Activated CD4-positive, alpha-beta T cell treated with anti-CD3 and anti-CD28 coated beads, Interleukin-2, Interleukin-4, amounts not matched to agents 100 ng/mL and 50 ng/mL, durations not matched to agents 16 hours and 8 hours (primary cell): Measurements from ENCODE around the gene EZR.

ENCODE experiments used
- DNase-seq: peaks from one replicate; pipeline ENCODE4 v3.0.0-alpha.2; 2020; ENCODE audit warnings: low spot score

EZR gene

GRCh38 chr6:158819213-158819976, at the start of gene EZR:
Gene EZR, minus strand, starts transcription at chr6:158819368. Its CDS starts 1,275 bp downstream, at chr6:158818093.
- peak; percentile 88 for DNase-seq

- no peak for DNase-seq
Observed at GRCh38 chr6:158868122-158868480, 48.9 kb upstream of the EZR start.

GRCh38 chr6:158867381-158868121, 48.4 kb upstream of the EZR start:
- no peak for DNase-seq

- DNase-seq = no peak
Observed at GRCh38 chr6:158865769-158866168, 46.6 kb upstream of the EZR start.

- no peak for DNase-seq
Observed at GRCh38 chr6:158863646-158864045, 44.5 kb upstream of the EZR start.

GRCh38 chr6:158861686-158862381, 42.7 kb upstream of the EZR start:
- DNase-seq = no peak

GRCh38 chr6:158860279-158860865, 41.2 kb upstream of the EZR start:
- no peak for DNase-seq

- DNase-seq = no peak
Observed at GRCh38 chr6:158856261-158856660, 37.1 kb upstream of the EZR start.

- DNase-seq = peak; percentile 43
Observed at GRCh38 chr6:158854214-158855101, 35.3 kb upstream of the EZR start.

GRCh38 chr6:158853880-158854213, 34.7 kb upstream of the EZR start:
- DNase-seq = no peak

- peak; percentile 86 for DNase-seq
Observed at GRCh38 chr6:158853072-158853879, 34.1 kb upstream of the EZR start.

GRCh38 chr6:158852312-158853071, 33.3 kb upstream of the EZR start:
- no peak for DNase-seq

- DNase-seq = no peak
Observed at GRCh38 chr6:158850807-158851115, 31.6 kb upstream of the EZR start.

- DNase-seq = peak; percentile 85
Observed at GRCh38 chr6:158849899-158850806, 31.0 kb upstream of the EZR start.

- DNase-seq = no peak
Observed at GRCh38 chr6:158848490-158848895, 29.3 kb upstream of the EZR start.

GRCh38 chr6:158847786-158848185, 28.6 kb upstream of the EZR start:
- no peak for DNase-seq

GRCh38 chr6:158847012-158847529, 27.9 kb upstream of the EZR start:
- no peak for DNase-seq

GRCh38 chr6:158843751-158844683, 24.8 kb upstream of the EZR start:
- DNase-seq = no peak
